Liver (tissue), 9 donors: ENCODE results near the gene FREM1. TPM values are rescaled to one million over a fixed set of nuclear protein-coding genes. Genes with fewer than 3 reads are reported as not detected.

Experiments
- DNase-seq: peaks from one replicate; pipeline ENCODE4 v3.0.0-alpha.2; 2017; ENCODE audit warnings: low spot score
- H3K27ac ChIP-seq, 2 donors: one replicate each; pipeline ENCODE4 v1.7.0; 2013; ENCODE audit warnings: inconsistent platforms in 2 of 2, low read length in 2 of 2, control low read depth in 1 of 2, low read depth in 1 of 2, mild to moderate bottlenecking in 1 of 2
- H3K27me3 ChIP-seq, 4 donors: one replicate each; pipeline versions ENCODE4 v1.6.1 to v1.7.0; 2013; ENCODE audit warnings: low read length in 3 of 4, inconsistent platforms in 1 of 4, mild to moderate bottlenecking in 1 of 4, moderate library complexity in 1 of 4; ENCODE audit not compliant: control insufficient read depth in 4 of 4, insufficient read depth in 4 of 4
- H3K36me3 ChIP-seq, 4 donors: one replicate each; pipeline versions ENCODE4 v1.6.1 to v1.7.0; 2013; ENCODE audit warnings: low read length in 3 of 4, mild to moderate bottlenecking in 3 of 4, low read depth in 1 of 4, moderate library complexity in 1 of 4; ENCODE audit not compliant: control insufficient read depth in 4 of 4, insufficient read depth in 3 of 4
- H3K4me1 ChIP-seq, 4 donors: one replicate each; pipeline versions ENCODE4 v1.6.1 to v1.7.0; 2013; ENCODE audit warnings: low read length in 3 of 4, mild to moderate bottlenecking in 3 of 4, moderate library complexity in 1 of 4; ENCODE audit not compliant: control insufficient read depth in 4 of 4, insufficient read depth in 4 of 4
- H3K4me3 ChIP-seq, 3 donors: one replicate each; pipeline versions ENCODE4 v1.6.1 to v1.7.0; 2013; ENCODE audit warnings: low read length in 3 of 3, control low read depth in 1 of 3, low read depth in 1 of 3, mild to moderate bottlenecking in 1 of 3
- H3K9ac ChIP-seq, 2 donors: one replicate each; pipeline ENCODE4 v1.7.0; 2013; ENCODE audit warnings: low read length in 2 of 2, mild to moderate bottlenecking in 2 of 2, moderate library complexity in 2 of 2, control low read depth in 1 of 2, low read depth in 1 of 2
- H3K9me3 ChIP-seq, 4 donors: one replicate each; pipeline versions ENCODE4 v1.6.1 to v1.7.0; 2013; ENCODE audit warnings: low read length in 3 of 4; ENCODE audit not compliant: control insufficient read depth in 4 of 4
- ATF3 ChIP-seq: IDR thresholded peaks from 2 replicates; pipeline ENCODE4 v1.6.1; 2016; ENCODE audit warnings: antibody characterized with exemption
- CTCF ChIP-seq: fragments of 150-350 bp; IDR thresholded peaks from 2 replicates; pipeline ENCODE4 v1.5.1; 2017; ENCODE audit warnings: improper control_type of control experiment, low read depth, low read length; ENCODE audit not compliant: missing input control
- EGR1 ChIP-seq, 2 donors: IDR thresholded peaks; 2 replicates each; pipeline ENCODE4 v1.6.1; 2016 to 2018; ENCODE audit warnings: antibody characterized with exemption in 2 of 2, low read depth in 2 of 2
- FOXA1 ChIP-seq: IDR thresholded peaks from 2 replicates; pipeline ENCODE4 v1.6.1; 2016; ENCODE audit warnings: antibody characterized with exemption
- FOXA2 ChIP-seq: IDR thresholded peaks from 2 replicates; pipeline ENCODE4 v1.6.1; 2016; ENCODE audit warnings: antibody characterized with exemption
- GABPA ChIP-seq, 2 donors: IDR thresholded peaks in 1 of 2; conservative IDR thresholded peaks in 1 of 2; 2 replicates each; pipeline ENCODE4 v1.6.1; 2016; ENCODE audit warnings: antibody characterized with exemption in 2 of 2, mild to moderate bottlenecking in 1 of 2, moderate library complexity in 1 of 2
- HNF4A ChIP-seq, 2 donors: conservative IDR thresholded peaks; 2 replicates each; pipeline ENCODE4 v1.6.1; 2016; ENCODE audit warnings: antibody characterized with exemption in 2 of 2, mild to moderate bottlenecking in 2 of 2
- HNF4G ChIP-seq: IDR thresholded peaks from 2 replicates; pipeline ENCODE4 v1.6.1; 2016; ENCODE audit warnings: antibody characterized with exemption
- JUND ChIP-seq, 2 donors: IDR thresholded peaks; 2 replicates each; pipeline ENCODE4 v1.6.1; 2016; ENCODE audit warnings: antibody characterized with exemption in 2 of 2
- MAX ChIP-seq: IDR thresholded peaks from 2 replicates; pipeline ENCODE4 v1.6.1; 2016; ENCODE audit warnings: antibody characterized with exemption
- NR2F2 ChIP-seq: IDR thresholded peaks from 2 replicates; pipeline ENCODE4 v1.6.1; 2016; ENCODE audit warnings: antibody characterized with exemption
- RAD21 ChIP-seq, 2 donors: IDR thresholded peaks; 2 replicates each; pipeline ENCODE4 v1.6.1; 2016; ENCODE audit warnings: antibody characterized with exemption in 2 of 2, mild to moderate bottlenecking in 2 of 2
- REST ChIP-seq: IDR thresholded peaks from 2 replicates; pipeline ENCODE4 v1.6.1; 2016; ENCODE audit warnings: antibody characterized with exemption, mild to moderate bottlenecking
- RXRA ChIP-seq, 2 donors: IDR thresholded peaks; 2 replicates each; pipeline ENCODE4 v1.6.1; 2017 to 2018; ENCODE audit warnings: antibody characterized with exemption in 2 of 2, mild to moderate bottlenecking in 1 of 2
- SP1 ChIP-seq: IDR thresholded peaks from 2 replicates; pipeline ENCODE4 v1.6.1; 2018; ENCODE audit warnings: antibody characterized with exemption, mild to moderate bottlenecking
- TAF1 ChIP-seq: conservative IDR thresholded peaks from 2 replicates; pipeline ENCODE4 v1.6.1; 2016; ENCODE audit warnings: antibody characterized with exemption, mild to moderate bottlenecking
- YY1 ChIP-seq: IDR thresholded peaks from 2 replicates; pipeline ENCODE4 v1.6.1; 2016; ENCODE audit warnings: antibody characterized with exemption, mild to moderate bottlenecking
- ZBTB33 ChIP-seq: IDR thresholded peaks from 2 replicates; pipeline ENCODE4 v1.6.1; 2016; ENCODE audit warnings: antibody characterized with exemption
- WGBS: extraction: QIAGEN DNeasy Blood & Tissue Kit; methylation state at CpG from one replicate; pipeline ENCODE4 v1.1.7; 2013; 5-methylcytosine and 5-hydroxymethylcytosine counted together
- polyA plus RNA-seq, 2 donors: library from polyadenylated mRNA; stranded (reverse) in 1 of 2; unstranded in 1 of 2; fragments of 200-250 nt in 1 of 2; fragments of >200 nt in 1 of 2; fragmentation: Nextera tagmentation in 1 of 2; extraction: Ambion mirVana in 1 of 2; gene quantifications; one replicate each; pipeline versions ENCODE4 v1.2.1 to v1.2.3, GENCODE V29; 2013 to 2015
- total RNA-seq, 2 donors: library from RNA; depleted of rRNA; stranded (reverse); fragments of >200 nt; gene quantifications; one replicate each; pipeline ENCODE4 v1.2.3, GENCODE V29; 2014
- donor health status: healthy.
- donor health status: healthy.
- donor health status: healthy.
- donor health status: healthy.
- donor health status: healthy.

FREM1 gene
- total and polyA plus RNA-seq, 4 donors: 0.39 to 4.7 (median 1.1) TPM

GRCh38 chr9:14924230-14925219 lies 14.3 kb upstream of the FREM1 start:
- Histone ChIP-seq H3K4me3 (no peak overlapping the region), H3K27me3 (no peaks in the 10 kb centered on the region)

More at GRCh38 chr9:14924230-14925219, 14.3 kb upstream of the FREM1 start:
- no peaks in the 10 kb centered on the region for H3K36me3 ChIP-seq
- 74% methylated on average over 7 of the region's 7 CpGs for WGBS
- no peaks in the 10 kb centered on the region for H3K4me1 ChIP-seq
- H3K9ac ChIP-seq: no peak overlapping the region
- H3K9me3 ChIP-seq: no peaks in the 10 kb centered on the region
- TF ChIP-seq RXRA (IDR thresholded peaks at IDR 0.05) (no peak), TAF1 (no peak), ATF3 (no peak), JUND (IDR thresholded peaks at IDR 0.05) (no peak), HNF4A (conservative IDR thresholded peaks at IDR 0.05) (no peak), CTCF (no peak), EGR1 (IDR thresholded peaks at IDR 0.05; ENCODE audit: low read depth in 2 of 2) (no peak), YY1 (no peak), MAX (no peak), NR2F2 (no peak), REST (no peak), RAD21 (IDR thresholded peaks at IDR 0.05) (no peak), FOXA1 (no peak), FOXA2 (no peak), HNF4G (no peak), SP1 (no peak), ZBTB33 (no peak), GABPA (IDR thresholded peaks at IDR 0.05 in 1 of 2, conservative IDR thresholded peaks at IDR 0.05 in 1 of 2) (no peak)
- H3K27ac ChIP-seq: no peak overlapping the region
- no peak for DNase-seq
